ENCODE measurements around the gene TRIM71.

GRCh38 chr3:32860499-32860898 lies 42.7 kb downstream of the TRIM71 start:
- TF ChIP-seq, protein P1, sequence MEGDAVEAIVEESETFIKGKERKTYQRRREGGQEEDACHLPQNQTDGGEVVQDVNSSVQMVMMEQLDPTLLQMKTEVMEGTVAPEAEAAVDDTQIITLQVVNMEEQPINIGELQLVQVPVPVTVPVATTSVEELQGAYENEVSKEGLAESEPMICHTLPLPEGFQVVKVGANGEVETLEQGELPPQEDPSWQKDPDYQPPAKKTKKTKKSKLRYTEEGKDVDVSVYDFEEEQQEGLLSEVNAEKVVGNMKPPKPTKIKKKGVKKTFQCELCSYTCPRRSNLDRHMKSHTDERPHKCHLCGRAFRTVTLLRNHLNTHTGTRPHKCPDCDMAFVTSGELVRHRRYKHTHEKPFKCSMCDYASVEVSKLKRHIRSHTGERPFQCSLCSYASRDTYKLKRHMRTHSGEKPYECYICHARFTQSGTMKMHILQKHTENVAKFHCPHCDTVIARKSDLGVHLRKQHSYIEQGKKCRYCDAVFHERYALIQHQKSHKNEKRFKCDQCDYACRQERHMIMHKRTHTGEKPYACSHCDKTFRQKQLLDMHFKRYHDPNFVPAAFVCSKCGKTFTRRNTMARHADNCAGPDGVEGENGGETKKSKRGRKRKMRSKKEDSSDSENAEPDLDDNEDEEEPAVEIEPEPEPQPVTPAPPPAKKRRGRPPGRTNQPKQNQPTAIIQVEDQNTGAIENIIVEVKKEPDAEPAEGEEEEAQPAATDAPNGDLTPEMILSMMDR (IDR thresholded peaks at IDR 0.05): no peak
- no peak for TF ChIP-seq EZH2phosphoT487 (IDR thresholded peaks at IDR 0.05)
